Endothelial cell of umbilical vein (primary cell): ENCODE results near the gene KTN1. TPM values are rescaled to one million over a fixed set of nuclear protein-coding genes. Genes with fewer than 3 reads are reported as not detected.

Source experiments
- BruUV-seq: library from RNA; stranded (reverse); fragments of 400-500 nt; replicated peaks from 2 replicates; lab custom pipeline; 2021; lab: Mats Ljungman, UMichigan
- CTCF ChIA-PET: fragments of 300-600, 350-600 bp; sonication (Branson Sonifier 250); formaldehyde crosslinking; loops from one replicate; lab custom pipeline; 2021; ENCODE audit warnings: antibody characterized with exemption, inconsistent platforms; lab: Charles Lee
- POLR2A ChIA-PET: fragments of 300-600, 350-600 bp; sonication (Branson Sonifier 250); formaldehyde crosslinking; loops from one replicate; lab custom pipeline; 2021; ENCODE audit warnings: antibody characterized with exemption, inconsistent platforms; lab: Charles Lee
- DNase-seq: peaks from one replicate; pipeline ENCODE4 v3.0.0-alpha.2; 2011; ENCODE audit warnings: low read depth, low spot score
- FAIRE-seq: peaks from 2 replicates; lab custom pipeline; 2011; peaks lifted over from hg19 to GRCh38; lab: Jason Lieb, UNC
- H2AFZ ChIP-seq: 2 replicates; pipeline ENCODE4 v1.6.0; 2012; ENCODE audit warnings: low read depth, low read length, control low read depth, inconsistent platforms
- H3K27ac ChIP-seq: 2 replicates; pipeline ENCODE4 v1.5.1; 2011; ENCODE audit warnings: low read depth, mild to moderate bottlenecking, control low read depth, low read length, moderate library complexity; ENCODE audit not compliant: insufficient read depth
- H3K27me3 ChIP-seq, 2 experiments: 2 replicates each; pipeline versions ENCODE4 v1.6.0 to v1.6.1; 2011; ENCODE audit warnings: low read length in 2 of 2, mixed read lengths in 1 of 2; ENCODE audit not compliant: control insufficient read depth in 2 of 2, insufficient read depth in 2 of 2
- H3K36me3 ChIP-seq, 2 experiments: 2 replicates in 1 of 2; 3 replicates in 1 of 2; pipeline ENCODE4 v1.5.1; 2011; ENCODE audit warnings: low read length in 2 of 2, mild to moderate bottlenecking in 1 of 2, moderate library complexity in 1 of 2; ENCODE audit not compliant: control insufficient read depth in 2 of 2, insufficient read depth in 2 of 2; ENCODE audit errors: extremely low read depth in 1 of 2
- H3K4me1 ChIP-seq: 3 replicates; pipeline ENCODE4 v1.5.1; 2011; ENCODE audit warnings: mild to moderate bottlenecking, low read length; ENCODE audit not compliant: control insufficient read depth, insufficient read depth; ENCODE audit errors: extremely low read depth
- H3K4me2 ChIP-seq: 2 replicates; pipeline ENCODE4 v1.6.1; 2011; ENCODE audit warnings: low read length, control low read depth, mixed read lengths; ENCODE audit not compliant: insufficient read depth
- H3K4me3 ChIP-seq, 3 experiments: fragments of 200-600 bp in 1 of 3; sonication (generic), shearing (Covaris generic) in 1 of 3; replicated peaks in 1 of 3; 2 replicates each; pipeline ENCODE4 v1.5.1; 2011 to 2016; ENCODE audit warnings: control low read depth in 3 of 3, low read length in 3 of 3, mild to moderate bottlenecking in 2 of 3, inconsistent platforms in 1 of 3, low read depth in 1 of 3, moderate library complexity in 1 of 3; ENCODE audit not compliant: insufficient read depth in 1 of 3
- H3K79me2 ChIP-seq: 2 replicates; pipeline ENCODE4 v1.6.0; 2012; ENCODE audit warnings: low read length, inconsistent platforms; ENCODE audit not compliant: control insufficient read depth, insufficient read depth
- H3K9ac ChIP-seq: replicated peaks from 2 replicates; pipeline ENCODE3; 2011; ENCODE audit warnings: low read length, control low read depth; ENCODE audit not compliant: insufficient read depth; ENCODE audit errors: extremely low read depth
- H3K9me1 ChIP-seq: replicated peaks from 3 replicates; pipeline ENCODE4 v1.6.0; 2011; ENCODE audit warnings: mild to moderate bottlenecking, low read length; ENCODE audit not compliant: control insufficient read depth, insufficient read depth; ENCODE audit errors: extremely low read depth
- H3K9me3 ChIP-seq: replicated peaks from 2 replicates; pipeline ENCODE4 v1.5.1; 2012; ENCODE audit warnings: low read length, inconsistent platforms; ENCODE audit not compliant: control insufficient read depth, insufficient read depth
- H4K20me1 ChIP-seq: replicated peaks from 2 replicates; pipeline ENCODE3; 2011; ENCODE audit warnings: mild to moderate bottlenecking, low read length; ENCODE audit not compliant: control insufficient read depth, insufficient read depth; ENCODE audit errors: extremely low read depth
- CTCF ChIP-seq, 2 donors: IDR thresholded peaks; 1 replicate in 1 of 2; 2 replicates in 1 of 2; pipeline ENCODE4 v1.5.1; 2011; ENCODE audit warnings: low read length in 2 of 2, mild to moderate bottlenecking in 2 of 2, moderate library complexity in 2 of 2, control low read depth in 1 of 2, inconsistent platforms in 1 of 2, low read depth in 1 of 2; ENCODE audit not compliant: insufficient read depth in 1 of 2; ENCODE audit errors: extremely low read depth in 1 of 2
- EZH2 ChIP-seq: IDR thresholded peaks from 2 replicates; pipeline ENCODE4 v1.6.1; 2012; ENCODE audit warnings: borderline replicate concordance, low read depth, mild to moderate bottlenecking, moderate library complexity, low read length, inconsistent platforms; ENCODE audit not compliant: severe bottlenecking
- FOS ChIP-seq: IDR thresholded peaks from 2 replicates; pipeline ENCODE4 v1.6.1; 2011; ENCODE audit warnings: mild to moderate bottlenecking, low read length, moderate library complexity, borderline replicate concordance; ENCODE audit not compliant: insufficient read depth
- GATA2 ChIP-seq: IDR thresholded peaks from 2 replicates; pipeline ENCODE4 v1.7.0; 2011; ENCODE audit warnings: low read depth, mild to moderate bottlenecking, moderate library complexity, mixed read lengths, low read length; ENCODE audit not compliant: insufficient read length, insufficient read depth
- JUN ChIP-seq: IDR thresholded peaks from 2 replicates; pipeline ENCODE4 v1.6.1; 2011; ENCODE audit warnings: borderline replicate concordance, low read depth; ENCODE audit not compliant: insufficient read length, insufficient read depth
- MAX ChIP-seq: IDR thresholded peaks from 2 replicates; pipeline ENCODE4 v1.6.1; 2011; ENCODE audit not compliant: insufficient read depth, insufficient read length
- MYC ChIP-seq: IDR thresholded peaks from one replicate; pipeline ENCODE4 v1.6.1; 2011; ENCODE audit warnings: mild to moderate bottlenecking, low read depth, low read length
- POLR2A ChIP-seq: IDR thresholded peaks from 2 replicates; pipeline ENCODE4 v1.6.1; 2012; ENCODE audit warnings: low read depth, mild to moderate bottlenecking, control low read depth, low read length
- POLR2AphosphoS5 ChIP-seq: IDR thresholded peaks from 2 replicates; pipeline ENCODE4 v1.6.1; 2012; ENCODE audit warnings: low read depth, mild to moderate bottlenecking, control low read depth, low read length, moderate library complexity; ENCODE audit not compliant: insufficient read depth
- dilution Hi-C: fragments of 300-500 bp; cut with MboI; formaldehyde crosslinking; loops from one replicate; pipeline ENCODE4 v1.15.0; 2019; ENCODE audit warnings: low sequenced_read_pairs; ENCODE audit not compliant: extremely low pct_ligation_motif_present
- intact Hi-C: fragments of 100-400 bp; cut with micrococcal nuclease; formaldehyde crosslinking; loops from one replicate; pipeline ENCODE4 v1.10.0; 2022
- polyA plus RNA-seq, 4 experiments: library from polyadenylated mRNA; depleted of rRNA in 3 of 4; stranded (reverse) in 3 of 4; unstranded in 1 of 4; fragments of >200 nt; gene quantifications; 2 replicates each; pipeline versions ENCODE4 v1.2.1 to v1.2.3, GENCODE V29; 2011 to 2012; ENCODE audit warnings: missing spikeins in 1 of 4
- total RNA-seq: library from RNA; stranded (reverse); gene quantifications from 2 replicates; pipeline ENCODE4 v1.2.3, GENCODE V29; 2021

The KTN1 gene
- total and polyA plus RNA-seq, 2 donors (not counting 3 experiments of a cell fraction or from before 2014, with no cell fraction given), result 33.2 to 148 TPM

GRCh38 chr14:55731311-55731872, 151.4 kb downstream of the KTN1 start:
- no peak overlapping the region for H3K4me3 ChIP-seq
- no peak for TF ChIP-seq GATA2
- TF ChIP-seq CTCF (IDR thresholded peaks at IDR 0.05; ENCODE audit: extremely low read depth in 1 of 2, insufficient read depth in 1 of 2, low read depth in 1 of 2, low read length in 2 of 2), result no peak
- no peak for TF ChIP-seq JUN
- no peak for TF ChIP-seq MYC
- no peak for TF ChIP-seq POLR2A
- TF ChIP-seq FOS, result no peak
- TF ChIP-seq POLR2AphosphoS5, result no peak
- TF ChIP-seq EZH2, result no peak
- no peak for TF ChIP-seq MAX
- no peaks in the 10 kb centered on the region for H3K9me3 ChIP-seq
- no peaks in the 10 kb centered on the region for H3K36me3 ChIP-seq
- intact Hi-C loops, result loop anchor here (5.0 kb wide), 2 partner anchors 111 to 181 kb away; no protein-coding TSS in a partner anchor
- CTCF ChIA-PET, result interaction anchor here (0.6 to 6.6 kb wide), 69 partner anchors 9 to 755 kb away, joined by 3 to 100 read pairs (median 4); partner anchors contain the start of genes PELI2 and TBPL2
- no peaks in the 10 kb centered on the region for H3K79me2 ChIP-seq
- H3K4me1 ChIP-seq, result no peaks in the 10 kb centered on the region
- H3K27me3 ChIP-seq, result no peaks in the 10 kb centered on the region
- POLR2A ChIA-PET, result no interaction called here
- no peak for DNase-seq
- H4K20me1 ChIP-seq, result no peaks in the 10 kb centered on the region
- H3K9me1 ChIP-seq, result no peaks in the 10 kb centered on the region
- no peak for FAIRE-seq
- H2AFZ ChIP-seq, result no peak overlapping the region
- no peak overlapping the region for H3K9ac ChIP-seq
- no peak overlapping the region for H3K4me2 ChIP-seq
- dilution Hi-C loops, result no loop called here
- BruUV-seq, result no TSS peak
- no peak overlapping the region for H3K27ac ChIP-seq
